Astrocyte (in vitro differentiated cells and primary cell): ENCODE results near the gene PARN. TPM values are rescaled to one million over a fixed set of nuclear protein-coding genes. Genes with fewer than 3 reads are reported as not detected.

Source experiments
- DNase-seq: peaks from one replicate; pipeline ENCODE4 v3.0.0-alpha.2; 2010; ENCODE audit warnings: low read depth
- FAIRE-seq: peaks from 2 replicates; lab custom pipeline; 2011; peaks lifted over from hg19 to GRCh38; lab: Jason Lieb, UNC
- H2AFZ ChIP-seq: 2 replicates; pipeline ENCODE4 v1.6.0; 2012; ENCODE audit warnings: low read depth, low read length, inconsistent platforms
- H3K27ac ChIP-seq: 2 replicates; pipeline ENCODE4 v1.5.1; 2011; ENCODE audit warnings: low read depth, low read length, inconsistent platforms
- H3K27me3 ChIP-seq: 2 replicates; pipeline ENCODE4 v1.6.0; 2011; ENCODE audit warnings: low read length, inconsistent platforms; ENCODE audit not compliant: insufficient read depth
- H3K36me3 ChIP-seq: 2 replicates; pipeline ENCODE4 v1.5.1; 2011; ENCODE audit warnings: low read length, inconsistent platforms; ENCODE audit not compliant: insufficient read depth
- H3K4me1 ChIP-seq: 2 replicates; pipeline ENCODE4 v1.5.1; 2011; ENCODE audit warnings: low read length, inconsistent platforms; ENCODE audit not compliant: insufficient read depth
- H3K4me2 ChIP-seq: 2 replicates; pipeline ENCODE4 v1.6.0; 2012; ENCODE audit warnings: low read length, inconsistent platforms
- H3K4me3 ChIP-seq: 2 replicates; pipeline ENCODE4 v1.5.1; 2011; ENCODE audit warnings: low read depth, mild to moderate bottlenecking, low read length, inconsistent platforms; ENCODE audit not compliant: insufficient read depth
- H3K79me2 ChIP-seq: 2 replicates; pipeline ENCODE4 v1.6.0; 2012; ENCODE audit warnings: mild to moderate bottlenecking, low read length, inconsistent platforms; ENCODE audit not compliant: insufficient read depth
- H3K9ac ChIP-seq: 2 replicates; pipeline ENCODE4 v1.6.0; 2012; ENCODE audit warnings: mild to moderate bottlenecking, low read length, inconsistent platforms
- H3K9me3 ChIP-seq: 2 replicates; pipeline ENCODE4 v1.5.1; 2012; ENCODE audit warnings: low read depth, mild to moderate bottlenecking, low read length, inconsistent platforms; ENCODE audit not compliant: insufficient read depth
- H4K20me1 ChIP-seq: 2 replicates; pipeline ENCODE4 v1.6.0; 2012; ENCODE audit warnings: low read length, inconsistent platforms; ENCODE audit not compliant: insufficient read depth
- H3K27ac Mint-ChIP-seq: one replicate; pipeline ENCODE4 v1.8.0; 2021; ENCODE audit warnings: mild to moderate bottlenecking, mixed read lengths; ENCODE audit not compliant: unreplicated experiment
- H3K27me3 Mint-ChIP-seq: one replicate; pipeline ENCODE4 v1.8.0; 2021; ENCODE audit warnings: low read depth, mixed read lengths; ENCODE audit not compliant: unreplicated experiment
- H3K36me3 Mint-ChIP-seq: one replicate; pipeline ENCODE4 v1.8.0; 2021; ENCODE audit warnings: low read depth, mixed read lengths; ENCODE audit not compliant: unreplicated experiment
- H3K4me1 Mint-ChIP-seq: one replicate; pipeline ENCODE4 v1.8.0; 2021; ENCODE audit warnings: low read depth, mixed read lengths; ENCODE audit not compliant: unreplicated experiment
- H3K4me3 Mint-ChIP-seq: one replicate; pipeline ENCODE4 v1.8.0; 2021; ENCODE audit warnings: mild to moderate bottlenecking, moderate library complexity, mixed read lengths; ENCODE audit not compliant: unreplicated experiment
- H3K9me3 Mint-ChIP-seq: one replicate; pipeline ENCODE4 v1.8.0; 2021; ENCODE audit warnings: mild to moderate bottlenecking, mixed read lengths; ENCODE audit not compliant: unreplicated experiment
- EZH2 ChIP-seq: IDR thresholded peaks from 2 replicates; pipeline ENCODE4 v1.6.1; 2012; ENCODE audit warnings: mild to moderate bottlenecking, low read length, inconsistent platforms; ENCODE audit not compliant: insufficient read depth
- total RNA-seq: library from RNA; stranded (reverse); gene quantifications from 2 replicates; pipeline ENCODE4 v1.2.1, GENCODE V29; 2021
- TF ChIP-seq, protein P1 (sequence below): IDR thresholded peaks from 2 replicates; pipeline ENCODE4 v1.5.1; 2011; ENCODE audit warnings: low read depth, mild to moderate bottlenecking, inconsistent platforms, low read length, moderate library complexity; ENCODE audit not compliant: insufficient read depth

PARN gene
- total RNA-seq, 1 donor from 2014 or later: 26.1 TPM

DNA sequence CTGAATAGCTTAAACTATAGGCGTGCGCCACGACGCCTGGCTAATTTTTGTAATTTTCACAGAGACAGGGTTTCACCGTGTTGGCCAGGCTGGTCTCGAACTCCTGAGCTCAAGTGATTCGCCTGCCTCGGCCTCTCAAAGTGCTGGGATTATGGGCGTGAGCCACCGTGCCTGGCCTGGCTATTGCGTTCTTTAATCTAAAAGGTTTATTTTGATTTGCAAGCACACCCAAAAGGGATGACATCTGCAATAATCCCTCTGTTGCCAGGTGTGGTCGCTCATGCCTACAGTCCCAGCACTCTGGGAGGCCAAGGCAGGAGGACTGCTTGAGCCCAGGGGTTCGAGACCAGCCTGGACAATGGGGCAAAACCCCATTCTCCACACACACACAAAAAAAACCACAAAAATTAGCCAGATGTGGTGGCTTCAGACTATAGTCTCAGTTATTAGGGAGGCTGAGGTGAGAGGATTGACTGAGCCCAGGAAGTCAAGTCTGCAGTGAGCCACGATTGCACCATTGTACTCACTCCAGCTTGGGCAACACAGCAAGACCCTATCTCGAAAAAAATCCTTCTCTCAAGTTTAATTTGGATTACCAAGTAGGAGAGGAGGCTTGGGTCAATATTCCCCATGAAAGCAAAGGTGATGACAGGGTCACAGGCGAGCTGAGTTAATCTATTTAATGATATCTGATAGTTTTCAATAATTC is 144.1 kb downstream of the PARN start:
- Histone ChIP-seq H4K20me1 (no peaks in the 10 kb centered on the region), H3K4me3 (no peak overlapping the region), H3K4me1 (peaks cover 20% of the 10 kb centered on the region), H3K27me3 (no peaks in the 10 kb centered on the region), H3K36me3 (peaks cover 3% of the 10 kb centered on the region), H2AFZ (peak overlapping the region; percentile 50), H3K27ac (peak overlapping the region; percentile 76), H3K9ac (peak overlapping the region; percentile 73), H3K4me2 (peak overlapping the region; percentile 81), H3K79me2 (no peaks in the 10 kb centered on the region), H3K9me3 (no peaks in the 10 kb centered on the region)
- Mint-ChIP-seq H3K27me3 (no peaks in the 10 kb centered on the region), H3K4me1 (peaks cover 39% of the 10 kb centered on the region), H3K9me3 (no peaks in the 10 kb centered on the region), H3K36me3 (peaks cover 6% of the 10 kb centered on the region), H3K27ac (peak overlapping the region; percentile 91), H3K4me3 (no peak overlapping the region)
- no peak for DNase-seq
- no peak for FAIRE-seq
- TF ChIP-seq, protein P1, sequence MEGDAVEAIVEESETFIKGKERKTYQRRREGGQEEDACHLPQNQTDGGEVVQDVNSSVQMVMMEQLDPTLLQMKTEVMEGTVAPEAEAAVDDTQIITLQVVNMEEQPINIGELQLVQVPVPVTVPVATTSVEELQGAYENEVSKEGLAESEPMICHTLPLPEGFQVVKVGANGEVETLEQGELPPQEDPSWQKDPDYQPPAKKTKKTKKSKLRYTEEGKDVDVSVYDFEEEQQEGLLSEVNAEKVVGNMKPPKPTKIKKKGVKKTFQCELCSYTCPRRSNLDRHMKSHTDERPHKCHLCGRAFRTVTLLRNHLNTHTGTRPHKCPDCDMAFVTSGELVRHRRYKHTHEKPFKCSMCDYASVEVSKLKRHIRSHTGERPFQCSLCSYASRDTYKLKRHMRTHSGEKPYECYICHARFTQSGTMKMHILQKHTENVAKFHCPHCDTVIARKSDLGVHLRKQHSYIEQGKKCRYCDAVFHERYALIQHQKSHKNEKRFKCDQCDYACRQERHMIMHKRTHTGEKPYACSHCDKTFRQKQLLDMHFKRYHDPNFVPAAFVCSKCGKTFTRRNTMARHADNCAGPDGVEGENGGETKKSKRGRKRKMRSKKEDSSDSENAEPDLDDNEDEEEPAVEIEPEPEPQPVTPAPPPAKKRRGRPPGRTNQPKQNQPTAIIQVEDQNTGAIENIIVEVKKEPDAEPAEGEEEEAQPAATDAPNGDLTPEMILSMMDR: no peak
- no peak for TF ChIP-seq EZH2

DNA sequence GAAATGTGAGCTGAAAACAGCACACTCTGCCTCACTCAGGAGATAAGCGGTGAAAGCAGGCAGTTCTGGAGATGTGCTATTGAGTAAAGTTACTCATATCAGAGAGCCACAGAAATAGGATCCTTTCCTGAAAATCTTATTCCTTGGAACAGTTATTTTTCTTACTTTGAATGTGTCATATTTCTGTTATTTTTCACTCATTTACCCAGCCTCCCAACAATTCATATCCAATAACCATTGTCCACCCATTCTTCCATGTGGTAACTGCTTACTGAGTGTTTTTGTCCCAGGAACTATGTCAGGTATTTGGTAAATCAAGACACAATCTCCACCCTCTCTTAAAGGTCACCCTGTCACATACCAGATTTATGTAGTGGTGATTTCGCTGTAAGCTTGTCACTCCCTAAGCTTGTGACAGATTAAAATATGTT is 144.9 kb downstream of the PARN start:
- Histone ChIP-seq H2AFZ (no peak overlapping the region), H3K27me3 (no peaks in the 10 kb centered on the region), H3K4me1 (peaks cover 20% of the 10 kb centered on the region), H3K9me3 (no peaks in the 10 kb centered on the region), H3K9ac (no peak overlapping the region), H3K27ac (no peak overlapping the region), H3K4me3 (no peak overlapping the region), H4K20me1 (no peaks in the 10 kb centered on the region), H3K36me3 (peaks cover 3% of the 10 kb centered on the region), H3K4me2 (no peak overlapping the region), H3K79me2 (no peaks in the 10 kb centered on the region)
- FAIRE-seq (no peak), DNase-seq (peak; percentile 74)
- Mint-ChIP-seq H3K27ac (peak overlapping the region; percentile 77), H3K36me3 (peaks cover 11% of the 10 kb centered on the region), H3K4me1 (peaks cover 39% of the 10 kb centered on the region), H3K27me3 (no peaks in the 10 kb centered on the region), H3K9me3 (no peaks in the 10 kb centered on the region), H3K4me3 (no peak overlapping the region)
- TF ChIP-seq EZH2: no peak
- TF ChIP-seq, protein P1: no peak

DNA sequence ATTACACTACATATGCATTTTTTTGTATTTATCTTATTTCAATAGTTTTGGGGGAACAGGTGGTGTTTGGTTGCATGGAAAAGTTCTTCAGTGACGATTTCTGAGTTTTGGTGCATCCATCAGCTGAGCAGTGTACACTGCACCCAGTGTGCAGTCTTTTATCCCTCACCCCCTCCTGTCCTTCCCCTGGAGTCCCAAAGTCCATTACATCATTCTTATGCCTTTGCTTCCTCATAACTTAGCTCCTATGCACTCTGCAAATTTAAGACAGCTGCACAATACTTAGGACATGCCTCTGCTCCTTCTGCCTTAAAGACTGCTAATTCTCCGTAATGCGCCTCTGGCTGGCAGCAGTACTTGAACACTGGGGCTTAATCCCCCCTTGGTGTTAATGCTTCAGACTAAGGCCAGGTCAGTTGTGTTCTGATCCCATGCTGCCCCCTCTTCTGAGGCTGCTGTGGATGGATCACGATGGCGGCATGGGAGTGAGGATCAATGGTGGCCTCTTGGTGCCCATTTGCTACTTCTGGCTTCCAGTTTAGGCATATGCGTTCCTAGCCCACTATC is 146.2 kb downstream of the PARN start:
- H4K20me1 ChIP-seq: no peaks in the 10 kb centered on the region
- Mint-ChIP-seq H3K27ac (no peak overlapping the region), H3K4me1 (peaks cover 37% of the 10 kb centered on the region), H3K4me3 (no peak overlapping the region), H3K36me3 (peaks cover 20% of the 10 kb centered on the region), H3K9me3 (no peaks in the 10 kb centered on the region), H3K27me3 (no peaks in the 10 kb centered on the region)
- H3K4me1 ChIP-seq: peaks cover 20% of the 10 kb centered on the region
- no peak for DNase-seq
- H3K4me2 ChIP-seq: no peak overlapping the region
- no peak for TF ChIP-seq EZH2
- TF ChIP-seq, protein P1: no peak
- no peak overlapping the region for H2AFZ ChIP-seq
- H3K9me3 ChIP-seq: no peaks in the 10 kb centered on the region
- no peaks in the 10 kb centered on the region for H3K79me2 ChIP-seq
- H3K4me3 ChIP-seq: no peak overlapping the region
- no peak for FAIRE-seq
- H3K36me3 ChIP-seq: peaks cover 3% of the 10 kb centered on the region
- no peak overlapping the region for H3K27ac ChIP-seq
- H3K9ac ChIP-seq: no peak overlapping the region
- H3K27me3 ChIP-seq: no peaks in the 10 kb centered on the region
